Erythroblast (primary cell): ENCODE results near the gene GSTM1.
"Not testable (repeated sequence)": the region's sequence is repeated elsewhere in the genome, so short reads cannot be mapped to it uniquely, and the experiment has no call there.

Experiments used
- DNase-seq, 2 experiments: peaks; one replicate each; lab custom pipeline; 2025; lab: John Stamatoyannopoulos, UW
- GATA1 ChIP-seq: IDR thresholded peaks from 2 replicates; pipeline ENCODE4 v1.6.1; 2011; ENCODE audit warnings: low read depth, mild to moderate bottlenecking, control low read depth, low read length, moderate library complexity
- POLR2A ChIP-seq: IDR thresholded peaks from 2 replicates; pipeline ENCODE4 v1.6.1; 2011; ENCODE audit warnings: mild to moderate bottlenecking, low read length

Gene GSTM1

GRCh38 chr1:109653306-109653705 lies 34.3 kb upstream of the GSTM1 start:
- TF ChIP-seq POLR2A, result no peak
- no peak for TF ChIP-seq GATA1
- no peak for DNase-seq

GRCh38 chr1:109654519-109654918 lies 33.1 kb upstream of the GSTM1 start:
- no peak for TF ChIP-seq GATA1
- TF ChIP-seq POLR2A, result no peak
- DNase-seq, result no peak

- DNase-seq, result peak; percentile 74 to 76
- peak; percentile 59 for TF ChIP-seq POLR2A
- TF ChIP-seq GATA1, result no peak
These were observed 31.8 kb upstream of the GSTM1 start, which contains the start of gene GSTM4 for GRCh38 chr1:109655615-109656519. GSTM4 (plus strand) TSS chr1:109656099; CDS start chr1:109656390, 291 bp downstream.

- no peak for DNase-seq
- TF ChIP-seq POLR2A (no peak), GATA1 (no peak)
These were observed 30.2 kb upstream of the GSTM1 start for GRCh38 chr1:109657395-109657794.

- no peak for DNase-seq
- TF ChIP-seq POLR2A, result no peak
- no peak for TF ChIP-seq GATA1
These were observed 29.6 kb upstream of the GSTM1 start for GRCh38 chr1:109657970-109658369.

- no peak for DNase-seq
- TF ChIP-seq GATA1, result no peak
- TF ChIP-seq POLR2A, result no peak
These were observed 29.0 kb upstream of the GSTM1 start for GRCh38 chr1:109658533-109659042.

GRCh38 chr1:109659145-109659544 lies 28.5 kb upstream of the GSTM1 start:
- TF ChIP-seq GATA1 (no peak), POLR2A (no peak)
- no peak for DNase-seq

- TF ChIP-seq POLR2A (no peak), GATA1 (no peak)
- DNase-seq, result no peak
These were observed 27.5 kb upstream of the GSTM1 start for GRCh38 chr1:109659997-109660690.

GRCh38 chr1:109660691-109661026 lies 27.0 kb upstream of the GSTM1 start:
- not testable (repeated sequence) for DNase-seq

- TF ChIP-seq POLR2A, result no peak
- TF ChIP-seq GATA1, result no peak
- no peak for DNase-seq
These were observed 26.2 kb upstream of the GSTM1 start for GRCh38 chr1:109661391-109661790.

GRCh38 chr1:109664671-109665070 lies 22.9 kb upstream of the GSTM1 start:
- no peak for TF ChIP-seq POLR2A
- no peak for TF ChIP-seq GATA1
- no peak for DNase-seq

GRCh38 chr1:109667452-109668122 lies 20.0 kb upstream of the GSTM1 start, which contains the start of gene GSTM2:
GSTM2 (plus strand) TSS chr1:109668057; CDS start chr1:109668116, 59 bp downstream.
- peak; percentile 89 to 90 for DNase-seq
- no peak for TF ChIP-seq GATA1
- no peak for TF ChIP-seq POLR2A

GRCh38 chr1:109668123-109668775 lies 19.4 kb upstream of the GSTM1 start:
- no peak for DNase-seq
- TF ChIP-seq GATA1 (no peak), POLR2A (no peak)
